NCI-H446 (cell line): ENCODE measurements around the gene EXOC1.

Experiments
- DNase-seq, 2 experiments: peaks; one replicate each; lab custom pipeline; 2025; lab: John Stamatoyannopoulos, UW

Gene EXOC1

DNA sequence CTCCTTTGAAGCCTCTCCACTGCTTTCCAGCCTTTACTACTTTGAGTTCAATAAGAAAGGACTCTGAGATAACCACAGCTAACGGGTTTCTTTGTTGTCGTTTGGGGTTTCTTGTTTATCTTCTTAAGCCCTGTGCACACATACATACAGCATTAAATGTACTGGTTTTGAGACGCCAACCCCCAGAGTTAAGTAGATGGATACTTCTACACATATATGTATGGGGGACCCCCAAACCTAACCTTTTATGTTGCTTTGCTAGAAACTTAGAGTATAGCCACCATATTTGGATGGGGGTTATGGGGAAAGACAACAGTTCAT, 96.0 kb downstream of the EXOC1 start:
- no peak for DNase-seq

DNA sequence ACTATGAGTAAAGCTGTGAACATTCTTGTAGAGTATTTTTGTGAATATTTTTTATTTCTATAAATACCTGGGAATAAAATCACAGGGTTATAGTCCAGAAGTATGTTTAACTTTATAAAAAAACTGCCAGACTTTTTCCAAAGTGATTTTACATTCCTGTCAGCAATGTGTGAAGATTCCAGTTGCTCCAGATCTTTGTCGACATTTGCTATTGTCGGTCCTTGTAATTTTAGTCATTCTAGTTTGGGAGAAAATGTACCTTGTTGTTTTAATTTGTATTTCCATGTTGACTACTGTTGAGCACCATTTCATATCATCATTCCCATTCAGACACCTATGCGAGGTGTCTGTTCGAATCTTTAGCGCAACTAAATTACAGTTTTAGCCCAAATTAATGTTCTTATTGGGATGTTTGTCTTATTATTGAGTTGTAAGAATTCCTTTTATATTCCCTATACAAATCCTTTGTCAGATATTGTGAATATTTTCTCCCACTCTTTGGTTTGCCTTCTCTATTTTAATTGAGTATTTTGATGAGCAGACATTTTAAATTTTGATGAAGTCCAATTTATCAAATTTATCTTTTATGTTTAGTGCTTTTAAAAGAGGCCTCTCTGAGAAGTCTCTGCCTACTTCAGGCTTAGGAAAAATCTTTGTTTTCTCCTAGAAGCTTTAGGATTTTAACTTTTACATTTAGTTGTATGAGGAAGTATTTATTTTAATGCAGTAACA, 97.9 kb downstream of the EXOC1 start:
- DNase-seq, result no peak
